Endothelial cell (in vitro differentiated cells): Measurements from ENCODE around the gene TADA2A. TPM values are rescaled to one million over a fixed set of nuclear protein-coding genes. Genes with fewer than 3 reads are reported as not detected.

Experiments
- DNase-seq: peaks from one replicate; pipeline ENCODE4 v3.0.0; 2021; ENCODE audit warnings: low spot score
- H3K27ac Mint-ChIP-seq: one replicate; pipeline ENCODE4 v1.8.0; 2021; ENCODE audit warnings: mixed read lengths, inconsistent platforms; ENCODE audit not compliant: unreplicated experiment
- H3K27me3 Mint-ChIP-seq: one replicate; pipeline ENCODE4 v1.8.0; 2021; ENCODE audit warnings: mild to moderate bottlenecking, moderate library complexity, mixed read lengths, inconsistent platforms; ENCODE audit not compliant: unreplicated experiment
- H3K36me3 Mint-ChIP-seq: one replicate; pipeline ENCODE4 v1.8.0; 2021; ENCODE audit warnings: mild to moderate bottlenecking, low read depth, mixed read lengths, inconsistent platforms; ENCODE audit not compliant: unreplicated experiment
- H3K4me1 Mint-ChIP-seq: one replicate; pipeline ENCODE4 v1.8.0; 2021; ENCODE audit warnings: mild to moderate bottlenecking, mixed read lengths, inconsistent platforms; ENCODE audit not compliant: unreplicated experiment
- H3K4me3 Mint-ChIP-seq: one replicate; pipeline ENCODE4 v1.8.0; 2021; ENCODE audit warnings: mild to moderate bottlenecking, mixed read lengths, inconsistent platforms; ENCODE audit not compliant: unreplicated experiment
- H3K9me3 Mint-ChIP-seq: one replicate; pipeline ENCODE4 v1.8.0; 2021; ENCODE audit warnings: mixed read lengths, inconsistent platforms; ENCODE audit not compliant: unreplicated experiment
- total RNA-seq: library from RNA; stranded (reverse); fragmentation: NEBNext Ultra II Directional; extraction: Animal tissue kit (Norgen Biotek cat#: 25700); gene quantifications from one replicate; pipeline ENCODE4 v1.2.1, GENCODE V29; 2021; ENCODE audit not compliant: unreplicated experiment
- TF ChIP-seq, protein P1 (sequence below): fragments of 200-600 bp; sonication (generic); IDR thresholded peaks from one replicate; pipeline ENCODE4 v1.5.0; 2021; ENCODE audit warnings: antibody characterized with exemption; ENCODE audit not compliant: unreplicated experiment

TADA2A gene
- total RNA-seq, 1 donor from 2014 or later = 24.7 TPM

DNA sequence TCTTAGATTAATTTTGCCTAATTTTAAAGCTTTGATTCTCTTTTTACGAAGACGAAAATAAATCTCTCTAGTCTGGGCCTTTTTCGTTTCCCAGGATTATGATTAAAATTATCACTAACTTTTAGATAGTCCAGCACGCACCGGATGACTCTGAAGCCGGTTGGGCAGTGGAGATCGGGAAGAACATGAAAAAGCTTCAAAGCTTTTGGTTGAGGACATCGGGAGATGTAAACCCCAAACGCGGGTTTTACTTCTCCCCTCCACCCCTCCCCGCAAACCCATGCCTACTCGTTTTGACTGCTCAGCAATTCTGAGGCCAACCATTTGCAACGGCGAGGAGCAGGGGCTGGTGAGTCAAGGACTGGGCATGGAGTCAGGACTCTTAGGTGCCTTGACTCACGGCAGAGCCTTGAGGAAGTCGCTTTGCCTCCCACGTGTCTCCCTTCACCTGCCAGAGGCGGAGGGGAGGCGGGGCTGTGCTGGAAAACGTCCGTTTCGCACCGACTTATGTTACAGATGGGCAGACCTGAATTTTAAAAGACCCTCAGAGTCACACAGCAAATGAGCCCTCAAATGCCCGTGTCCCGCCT lies 82.0 kb downstream of the TADA2A start:
- TF ChIP-seq, protein P1, sequence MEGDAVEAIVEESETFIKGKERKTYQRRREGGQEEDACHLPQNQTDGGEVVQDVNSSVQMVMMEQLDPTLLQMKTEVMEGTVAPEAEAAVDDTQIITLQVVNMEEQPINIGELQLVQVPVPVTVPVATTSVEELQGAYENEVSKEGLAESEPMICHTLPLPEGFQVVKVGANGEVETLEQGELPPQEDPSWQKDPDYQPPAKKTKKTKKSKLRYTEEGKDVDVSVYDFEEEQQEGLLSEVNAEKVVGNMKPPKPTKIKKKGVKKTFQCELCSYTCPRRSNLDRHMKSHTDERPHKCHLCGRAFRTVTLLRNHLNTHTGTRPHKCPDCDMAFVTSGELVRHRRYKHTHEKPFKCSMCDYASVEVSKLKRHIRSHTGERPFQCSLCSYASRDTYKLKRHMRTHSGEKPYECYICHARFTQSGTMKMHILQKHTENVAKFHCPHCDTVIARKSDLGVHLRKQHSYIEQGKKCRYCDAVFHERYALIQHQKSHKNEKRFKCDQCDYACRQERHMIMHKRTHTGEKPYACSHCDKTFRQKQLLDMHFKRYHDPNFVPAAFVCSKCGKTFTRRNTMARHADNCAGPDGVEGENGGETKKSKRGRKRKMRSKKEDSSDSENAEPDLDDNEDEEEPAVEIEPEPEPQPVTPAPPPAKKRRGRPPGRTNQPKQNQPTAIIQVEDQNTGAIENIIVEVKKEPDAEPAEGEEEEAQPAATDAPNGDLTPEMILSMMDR = no peak
- Mint-ChIP-seq H3K27me3 (peaks cover 8% of the 10 kb centered on the region), H3K9me3 (no peaks in the 10 kb centered on the region), H3K4me1 (peaks cover 27% of the 10 kb centered on the region), H3K4me3 (peak overlapping the region; percentile 91), H3K36me3 (peaks cover 4% of the 10 kb centered on the region), H3K27ac (no peak overlapping the region)
- peak; percentile 11 for DNase-seq

DNA sequence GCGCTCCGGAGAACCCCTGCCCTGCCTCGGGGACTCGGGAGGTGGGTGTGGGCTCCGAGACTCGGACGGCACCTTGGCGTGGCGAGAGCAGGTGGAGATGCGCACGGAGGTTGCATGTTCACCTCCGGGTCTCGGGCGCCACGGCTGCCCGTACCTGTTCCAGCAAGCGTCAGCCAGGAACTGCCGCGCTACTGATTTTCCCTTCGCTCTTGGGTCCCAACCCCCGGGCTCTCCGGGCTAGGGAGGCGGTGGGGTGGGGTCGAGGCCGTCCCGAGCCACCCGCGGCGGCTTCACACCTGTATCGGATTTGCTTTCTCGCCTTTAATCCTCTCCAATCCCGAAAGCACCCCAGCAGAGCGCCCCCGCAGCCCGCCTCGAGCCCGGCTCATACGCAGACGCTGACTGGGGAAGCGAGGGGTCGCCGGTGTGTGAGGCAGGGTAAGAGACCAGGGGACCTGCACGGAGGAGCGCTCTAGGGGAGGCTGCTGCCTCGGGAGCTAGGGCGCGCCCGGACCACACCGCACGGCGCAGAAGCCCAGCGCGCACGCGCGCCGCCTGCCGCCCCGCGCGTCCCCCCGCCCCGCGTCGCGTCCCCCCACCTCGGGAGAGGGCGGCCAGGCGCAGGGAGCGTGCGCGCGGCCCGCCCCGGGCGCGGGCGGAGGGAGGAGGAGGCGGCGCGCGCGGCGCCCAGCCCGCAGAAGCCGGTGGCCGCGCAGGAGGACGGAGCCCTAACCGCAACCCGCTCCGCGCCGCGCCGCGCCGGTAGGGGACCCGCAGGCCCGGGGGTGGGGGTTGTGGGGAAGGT lies 82.7 kb downstream of the TADA2A start, which contains the start of gene DUSP14:
Gene DUSP14 (plus strand): TSS at position 695 of the 805 bp plus-strand sequence. CDS start 22,382 bp downstream, outside the sequence.
- Mint-ChIP-seq H3K36me3 (peaks cover 4% of the 10 kb centered on the region), H3K4me3 (peak within 1 kb of the TSS; percentile 97), H3K9me3 (no peaks in the 10 kb centered on the region), H3K27ac (peak within 1 kb of the TSS; percentile 85), H3K27me3 (peaks cover 8% of the 10 kb centered on the region), H3K4me1 (peaks cover 24% of the 10 kb centered on the region)
- TF ChIP-seq, protein P1 = no peak
- DNase-seq = peak; percentile 77

DNA sequence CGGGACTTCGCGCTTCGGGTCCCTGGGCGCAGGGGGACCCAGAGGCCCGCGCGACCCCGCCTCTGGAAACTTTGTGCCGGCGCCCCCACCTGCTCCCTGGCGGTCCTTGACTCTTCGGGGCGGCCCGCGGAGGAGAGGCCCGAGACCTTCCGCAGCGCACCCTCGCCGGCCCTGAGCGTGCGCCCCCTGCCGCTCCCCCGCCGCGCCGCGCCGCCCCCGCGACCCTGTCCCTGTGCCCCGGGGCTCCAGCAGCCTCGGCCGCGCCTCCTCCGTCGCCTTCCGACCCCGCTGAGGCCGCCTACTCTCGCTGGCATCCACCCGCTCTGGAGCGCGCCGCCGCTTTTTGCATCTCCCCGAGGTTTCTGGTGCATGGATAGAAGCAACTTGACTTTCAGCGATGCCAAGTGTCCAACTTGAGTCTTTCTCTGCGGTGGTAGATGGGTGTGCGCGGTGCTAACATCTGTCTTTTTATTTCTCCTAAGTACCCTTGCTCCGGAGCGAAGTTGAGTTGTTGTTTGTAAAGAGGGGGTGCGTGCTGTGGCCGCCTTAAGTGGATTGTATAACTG lies 83.4 kb downstream of the TADA2A start:
- Mint-ChIP-seq H3K27me3 (peaks cover 8% of the 10 kb centered on the region), H3K4me3 (peak overlapping the region; percentile 97), H3K27ac (peak overlapping the region; percentile 85), H3K36me3 (peaks cover 4% of the 10 kb centered on the region), H3K9me3 (no peaks in the 10 kb centered on the region), H3K4me1 (peaks cover 24% of the 10 kb centered on the region)
- DNase-seq = peak; percentile 80
- TF ChIP-seq, protein P1 = peak; percentile 70

DNA sequence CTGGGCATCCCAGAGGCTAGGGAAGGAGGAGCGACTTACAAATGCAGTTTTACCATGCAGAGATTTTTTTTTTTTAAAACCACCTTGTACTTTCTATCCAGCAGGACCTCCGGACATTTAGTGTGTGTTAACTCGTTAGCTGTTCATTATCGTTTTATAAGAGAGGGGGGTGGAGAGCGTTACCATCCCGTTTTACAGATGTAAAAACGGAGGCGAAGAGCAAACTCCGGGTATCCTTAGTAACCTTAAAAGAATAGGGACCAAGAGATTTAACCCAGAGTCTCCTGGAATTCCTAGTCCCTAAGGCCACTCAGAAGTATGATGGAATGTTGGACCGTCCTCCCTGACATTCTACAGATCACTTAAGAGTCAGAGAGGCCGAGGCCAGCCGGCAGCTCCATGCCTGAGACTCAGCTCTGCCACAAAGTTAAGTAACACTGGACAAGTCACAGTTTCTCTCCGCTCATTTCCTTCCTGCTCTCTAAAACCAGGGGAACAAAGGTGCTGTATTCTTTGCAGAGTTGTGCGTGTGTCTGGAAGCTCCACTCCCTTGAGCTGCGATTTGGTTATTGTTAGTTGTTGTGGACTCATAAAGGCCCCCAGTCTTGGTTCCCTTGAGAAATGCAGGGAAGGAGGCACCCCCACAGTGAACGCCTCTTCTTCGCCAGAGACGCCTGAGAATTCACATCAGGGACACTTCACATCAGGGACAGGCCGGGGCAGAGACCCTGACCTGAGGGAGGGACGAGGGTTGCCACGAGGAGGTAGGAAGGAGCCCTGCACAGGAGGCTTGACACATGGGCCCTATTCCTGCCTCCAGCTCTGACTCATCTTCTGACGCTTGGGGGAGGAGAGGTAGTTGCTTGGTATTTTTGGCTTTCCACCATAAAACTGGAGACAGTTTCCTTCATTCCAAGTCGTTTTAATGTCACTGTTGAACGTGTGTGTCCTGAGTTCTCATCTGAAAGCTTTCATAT lies 84.2 kb downstream of the TADA2A start:
- Mint-ChIP-seq H3K4me3 (peak overlapping the region; percentile 97), H3K36me3 (peaks cover 4% of the 10 kb centered on the region), H3K4me1 (peaks cover 24% of the 10 kb centered on the region), H3K27ac (peak overlapping the region; percentile 97), H3K27me3 (peaks cover 8% of the 10 kb centered on the region), H3K9me3 (no peaks in the 10 kb centered on the region)
- peak; percentile 31 for DNase-seq
- TF ChIP-seq, protein P1 = no peak
